GM10266 (cell line): ENCODE measurements around the gene CCDC43.
A peak's percentile ranks its signal among the peaks of the same experiment; 100 is the strongest.
"Not testable (repeated sequence)": the region's sequence is repeated elsewhere in the genome, so short reads cannot be mapped to it uniquely, and the experiment has no call there.

ENCODE experiments used
- DNase-seq: peaks from one replicate; pipeline ENCODE4 v3.0.0; 2012; ENCODE audit errors: extremely low spot score
- TF ChIP-seq, protein P1 (sequence below): IDR thresholded peaks from 2 replicates; pipeline ENCODE4 v1.5.1; 2012; ENCODE audit warnings: mild to moderate bottlenecking, low read depth; ENCODE audit not compliant: control insufficient read depth, insufficient read depth; ENCODE audit errors: missing control alignments

CCDC43 gene, protein sequence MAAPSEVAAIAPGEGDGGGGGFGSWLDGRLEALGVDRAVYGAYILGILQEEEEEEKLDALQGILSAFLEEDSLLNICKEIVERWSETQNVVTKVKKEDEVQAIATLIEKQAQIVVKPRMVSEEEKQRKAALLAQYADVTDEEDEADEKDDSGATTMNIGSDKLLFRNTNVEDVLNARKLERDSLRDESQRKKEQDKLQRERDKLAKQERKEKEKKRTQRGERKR

DNA sequence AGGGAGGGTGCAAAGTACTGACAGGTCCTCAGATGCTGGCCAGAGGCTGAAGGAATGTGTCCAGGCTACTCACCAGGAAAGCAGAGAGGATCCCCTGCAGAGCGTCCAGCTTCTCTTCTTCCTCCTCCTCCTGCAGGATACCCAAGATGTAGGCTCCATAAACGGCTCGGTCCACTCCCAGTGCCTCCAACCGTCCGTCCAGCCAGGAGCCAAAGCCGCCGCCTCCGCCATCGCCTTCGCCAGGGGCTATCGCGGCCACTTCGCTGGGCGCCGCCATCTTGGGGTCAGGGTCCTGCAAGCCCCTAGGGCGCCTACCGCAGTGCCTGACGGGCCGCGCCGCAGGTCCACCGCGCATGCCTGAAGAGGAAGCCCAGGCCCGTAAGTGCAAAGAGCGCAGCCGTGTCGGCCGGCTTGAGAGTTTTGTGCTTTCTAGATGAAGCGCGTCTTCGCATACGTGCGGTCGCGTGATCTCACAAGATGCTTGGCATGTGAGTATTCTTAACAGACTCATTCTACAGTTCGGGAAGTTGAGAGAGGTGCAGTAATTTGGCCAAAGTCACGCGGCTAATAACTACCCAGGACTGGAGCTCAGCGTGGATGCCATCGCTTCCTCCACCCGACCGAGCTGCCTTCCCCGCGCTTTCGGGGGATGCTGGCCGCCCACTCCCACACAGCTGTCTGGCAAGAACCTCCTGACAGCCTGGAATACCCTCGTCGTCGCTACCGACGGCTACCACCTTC, at the start of gene CCDC43:
Gene CCDC43 (minus strand): TSS at position 300 of the 741 bp plus-strand sequence. CDS start 23 bp downstream, at position 277.
- TF ChIP-seq, protein P1, sequence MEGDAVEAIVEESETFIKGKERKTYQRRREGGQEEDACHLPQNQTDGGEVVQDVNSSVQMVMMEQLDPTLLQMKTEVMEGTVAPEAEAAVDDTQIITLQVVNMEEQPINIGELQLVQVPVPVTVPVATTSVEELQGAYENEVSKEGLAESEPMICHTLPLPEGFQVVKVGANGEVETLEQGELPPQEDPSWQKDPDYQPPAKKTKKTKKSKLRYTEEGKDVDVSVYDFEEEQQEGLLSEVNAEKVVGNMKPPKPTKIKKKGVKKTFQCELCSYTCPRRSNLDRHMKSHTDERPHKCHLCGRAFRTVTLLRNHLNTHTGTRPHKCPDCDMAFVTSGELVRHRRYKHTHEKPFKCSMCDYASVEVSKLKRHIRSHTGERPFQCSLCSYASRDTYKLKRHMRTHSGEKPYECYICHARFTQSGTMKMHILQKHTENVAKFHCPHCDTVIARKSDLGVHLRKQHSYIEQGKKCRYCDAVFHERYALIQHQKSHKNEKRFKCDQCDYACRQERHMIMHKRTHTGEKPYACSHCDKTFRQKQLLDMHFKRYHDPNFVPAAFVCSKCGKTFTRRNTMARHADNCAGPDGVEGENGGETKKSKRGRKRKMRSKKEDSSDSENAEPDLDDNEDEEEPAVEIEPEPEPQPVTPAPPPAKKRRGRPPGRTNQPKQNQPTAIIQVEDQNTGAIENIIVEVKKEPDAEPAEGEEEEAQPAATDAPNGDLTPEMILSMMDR: no peak
- DNase-seq: peak; percentile 90

DNA sequence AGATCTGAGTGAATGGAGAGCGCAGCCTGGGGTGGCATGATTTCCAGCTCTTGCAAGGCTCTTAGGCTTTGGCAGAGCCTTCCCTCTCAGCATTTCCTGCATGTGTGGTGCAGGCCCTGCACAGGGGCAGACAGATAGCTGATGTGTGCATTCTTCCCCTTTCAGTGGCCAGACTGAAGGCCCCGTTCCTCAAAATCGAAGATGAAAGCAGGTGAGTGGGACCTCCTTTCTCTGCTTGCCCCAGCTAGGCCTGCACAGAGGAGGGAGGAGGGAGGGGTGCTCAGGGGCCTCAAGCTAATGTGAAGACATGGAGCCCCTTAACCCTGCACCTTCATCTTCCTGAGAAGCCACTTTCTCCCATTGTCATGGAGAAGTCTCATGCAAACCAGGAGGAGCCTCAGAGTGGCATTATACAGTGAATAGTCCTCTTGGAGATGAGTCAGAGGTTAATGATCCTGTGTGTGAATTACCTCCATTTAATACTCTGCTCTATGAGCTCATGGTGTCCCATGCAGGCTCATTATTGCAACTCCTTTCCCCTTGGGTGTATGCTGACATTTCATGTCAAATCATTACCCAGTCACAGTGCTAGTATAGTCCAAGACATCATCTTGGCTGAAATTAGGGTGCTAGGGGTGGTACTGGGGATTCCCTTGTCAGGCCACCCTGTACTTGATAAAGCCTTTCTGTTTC, 48.8 kb upstream of the CCDC43 start:
- TF ChIP-seq, protein P1: no peak
- DNase-seq: peak; percentile 55

DNA sequence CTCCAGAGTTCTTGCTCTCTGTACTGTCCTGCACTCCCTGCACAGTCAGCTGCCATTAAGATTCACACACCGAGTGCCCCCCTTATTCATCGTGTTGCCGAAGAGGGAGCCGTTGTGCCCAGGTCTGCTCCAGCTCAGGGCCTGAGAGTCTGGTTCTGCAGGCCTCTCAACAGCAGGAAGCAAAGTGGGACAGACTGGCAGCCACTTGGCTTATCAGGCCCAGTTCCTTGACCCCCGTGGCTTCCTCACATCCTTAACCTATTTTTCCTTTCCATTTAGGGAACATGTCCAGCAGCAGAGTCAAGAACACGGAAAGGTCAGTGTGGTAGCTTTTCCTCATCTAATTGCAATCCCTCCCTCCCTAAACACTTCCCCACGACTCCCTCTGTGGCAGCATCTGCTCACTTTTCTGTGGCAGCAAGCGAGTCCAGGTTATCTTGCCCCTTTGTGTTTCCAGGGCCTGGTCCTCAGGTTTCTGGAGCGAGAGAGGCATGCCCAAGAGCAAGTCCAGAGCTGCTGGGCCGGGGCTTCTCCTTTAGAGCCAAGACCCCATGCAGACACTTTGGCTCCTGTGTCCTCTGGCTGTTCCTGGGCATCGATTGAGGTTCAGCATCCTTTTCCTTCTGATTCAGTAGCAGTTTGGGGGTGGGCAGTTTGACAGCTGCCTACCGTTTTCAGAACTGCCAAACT, 47.1 kb upstream of the CCDC43 start:
- no peak for DNase-seq
- TF ChIP-seq, protein P1: no peak

DNA sequence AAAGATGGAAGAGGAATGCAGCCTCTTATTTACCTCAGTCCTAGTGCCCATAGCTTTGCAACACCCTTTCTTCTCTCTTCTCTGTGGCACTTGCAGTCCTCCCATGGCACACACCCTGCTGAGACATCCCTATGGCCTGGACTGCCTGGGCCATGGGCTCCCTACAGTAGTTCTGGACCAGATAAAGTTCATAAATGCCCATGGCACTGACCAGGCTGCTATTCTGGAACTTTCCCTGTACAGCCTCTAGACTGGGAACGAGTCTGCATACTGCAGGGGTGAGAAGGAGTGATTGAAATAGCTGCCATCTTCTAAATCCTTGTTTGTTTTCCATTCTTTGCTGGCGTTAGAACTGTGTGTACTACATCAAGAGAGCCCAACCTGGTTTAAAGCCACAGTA, 44.7 kb upstream of the CCDC43 start:
- TF ChIP-seq, protein P1: no peak
- no peak for DNase-seq

DNA sequence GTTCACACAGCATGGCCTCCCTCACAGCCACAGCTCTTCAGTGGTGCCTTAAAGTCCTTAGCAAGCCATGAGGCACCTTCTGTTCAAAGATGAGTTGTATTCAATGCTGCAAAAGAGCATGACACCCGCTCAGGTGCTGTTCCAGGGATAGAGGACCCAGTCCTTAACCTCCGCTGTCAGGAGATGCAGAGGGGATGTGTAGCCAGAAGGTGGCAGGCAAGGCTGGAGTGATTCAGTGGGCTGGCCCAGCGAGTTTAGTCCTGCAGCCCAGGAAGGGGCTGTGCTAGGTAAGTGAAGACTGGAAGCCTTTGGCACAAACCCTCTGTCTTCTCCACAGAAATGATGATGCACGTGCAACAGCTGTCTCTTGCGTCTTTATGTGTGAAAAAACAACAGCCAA, 44.2 kb upstream of the CCDC43 start:
- no peak for DNase-seq
- TF ChIP-seq, protein P1: peak; percentile 27

DNA sequence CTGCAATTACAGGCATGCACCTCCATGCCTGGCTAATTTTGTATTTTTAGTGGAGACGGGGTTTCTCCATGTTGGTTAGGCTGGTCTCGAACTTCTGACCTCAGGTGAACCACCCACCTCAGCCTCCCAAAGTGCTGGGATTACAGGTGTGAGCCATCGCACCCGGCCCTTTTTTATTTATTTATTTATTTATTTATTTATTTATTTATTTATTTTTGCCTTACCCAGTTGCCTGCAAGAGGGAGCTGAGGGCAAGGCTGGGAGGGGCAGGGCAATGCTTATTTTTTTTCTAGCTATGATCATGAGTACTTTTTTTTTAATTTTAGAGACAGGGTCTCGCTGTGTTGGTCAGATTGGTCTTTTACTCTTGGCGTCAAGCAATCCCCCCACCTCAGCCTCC, 36.5 kb upstream of the CCDC43 start:
- not testable (repeated sequence) for DNase-seq

DNA sequence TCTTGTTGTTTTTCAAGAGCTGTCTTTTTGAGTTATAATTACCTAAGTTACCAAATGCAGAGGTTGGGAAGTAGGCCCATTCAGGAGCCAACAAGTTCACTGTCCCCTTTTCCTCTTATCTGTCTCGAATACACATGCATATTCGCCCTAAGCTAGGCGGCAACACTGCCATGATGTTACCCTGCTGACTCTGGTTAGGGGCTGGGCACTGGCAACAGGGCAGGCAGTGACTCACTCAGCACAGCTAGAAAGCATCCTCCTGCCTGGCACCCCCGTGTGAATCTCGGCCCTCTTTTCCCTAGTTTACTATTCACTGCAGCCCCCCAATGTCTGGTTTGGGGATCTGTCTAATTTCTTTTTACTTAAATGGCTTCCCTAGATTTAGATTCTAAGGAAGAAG, 32.7 kb upstream of the CCDC43 start:
- DNase-seq: no peak
- TF ChIP-seq, protein P1: no peak
